Nephron progenitor cell (in vitro differentiated cells): ENCODE measurements around the gene BIRC7.

Experiments
- DNase-seq: peaks from one replicate; pipeline ENCODE4 v3.0.0; 2021
- H3K27ac Mint-ChIP-seq: 2 replicates; pipeline ENCODE4 v1.8.0; 2021; ENCODE audit warnings: mild to moderate bottlenecking, moderate library complexity, mixed read lengths
- H3K27me3 Mint-ChIP-seq: 2 replicates; pipeline ENCODE4 v1.8.0; 2021; ENCODE audit warnings: mild to moderate bottlenecking, low read depth, mixed read lengths; ENCODE audit not compliant: poor library complexity
- H3K36me3 Mint-ChIP-seq: 2 replicates; pipeline ENCODE4 v1.8.0; 2021; ENCODE audit warnings: low read depth, mixed read lengths
- H3K4me1 Mint-ChIP-seq: 2 replicates; pipeline ENCODE4 v1.8.0; 2021; ENCODE audit warnings: mixed read lengths
- H3K4me3 Mint-ChIP-seq: 2 replicates; pipeline ENCODE4 v1.8.0; 2021; ENCODE audit warnings: mild to moderate bottlenecking, moderate library complexity, mixed read lengths
- H3K9me3 Mint-ChIP-seq: 2 replicates; pipeline ENCODE4 v1.8.0; 2021; ENCODE audit warnings: mild to moderate bottlenecking, moderate library complexity, mixed read lengths
- CTCF ChIP-seq: fragments of 200-600 bp; sonication (generic); IDR thresholded peaks from 2 replicates; pipeline ENCODE4 v1.5.0; 2021; ENCODE audit warnings: antibody characterized with exemption

The BIRC7 gene

GRCh38 chr20:63230800-63231268 lies 4.9 kb upstream of the BIRC7 start:
- peaks cover 61% of the 10 kb centered on the region for H3K4me1 Mint-ChIP-seq
- peak; percentile 45 for TF ChIP-seq CTCF

GRCh38 chr20:63232235-63233060 lies 3.3 kb upstream of the BIRC7 start:
- DNase-seq: no peak
- H3K27ac Mint-ChIP-seq: no peak overlapping the region
- no peak for TF ChIP-seq CTCF

More at GRCh38 chr20:63230800-63231268, 4.9 kb upstream of the BIRC7 start:
- DNase-seq: peak; percentile 72
- H3K36me3 Mint-ChIP-seq: no peaks in the 10 kb centered on the region
- no peaks in the 10 kb centered on the region for H3K9me3 Mint-ChIP-seq
- peak overlapping the region; percentile 53 for H3K4me3 Mint-ChIP-seq
- H3K27ac Mint-ChIP-seq: peak overlapping the region; percentile 71
- H3K27me3 Mint-ChIP-seq: peaks cover 23% of the 10 kb centered on the region

GRCh38 chr20:63233061-63233344 lies 2.7 kb upstream of the BIRC7 start:
- H3K27ac Mint-ChIP-seq: no peak overlapping the region
- no peak for DNase-seq
- no peaks in the 10 kb centered on the region for H3K9me3 Mint-ChIP-seq
- H3K36me3 Mint-ChIP-seq: no peaks in the 10 kb centered on the region
- H3K4me1 Mint-ChIP-seq: peaks cover 75% of the 10 kb centered on the region
- peaks cover 19% of the 10 kb centered on the region for H3K27me3 Mint-ChIP-seq
- no peak for TF ChIP-seq CTCF
- H3K4me3 Mint-ChIP-seq: no peak overlapping the region

More at GRCh38 chr20:63232235-63233060, 3.3 kb upstream of the BIRC7 start:
- peaks cover 19% of the 10 kb centered on the region for H3K27me3 Mint-ChIP-seq
- no peaks in the 10 kb centered on the region for H3K36me3 Mint-ChIP-seq
- no peak overlapping the region for H3K4me3 Mint-ChIP-seq
- H3K9me3 Mint-ChIP-seq: no peaks in the 10 kb centered on the region
- peaks cover 75% of the 10 kb centered on the region for H3K4me1 Mint-ChIP-seq

GRCh38 chr20:63233924-63234323 lies 1.8 kb upstream of the BIRC7 start:
- no peak for TF ChIP-seq CTCF
- H3K4me3 Mint-ChIP-seq: no peak overlapping the region
- no peak overlapping the region for H3K27ac Mint-ChIP-seq
- no peak for DNase-seq
- no peaks in the 10 kb centered on the region for H3K9me3 Mint-ChIP-seq
- peaks cover 70% of the 10 kb centered on the region for H3K4me1 Mint-ChIP-seq
- peaks cover 15% of the 10 kb centered on the region for H3K27me3 Mint-ChIP-seq
- H3K36me3 Mint-ChIP-seq: no peaks in the 10 kb centered on the region

- TF ChIP-seq CTCF: peak; percentile 48
- Mint-ChIP-seq H3K9me3 (no peaks in the 10 kb centered on the region), H3K4me1 (peaks cover 61% of the 10 kb centered on the region), H3K27me3 (peaks cover 11% of the 10 kb centered on the region), H3K4me3 (peak overlapping the region; percentile 32), H3K27ac (no peak overlapping the region), H3K36me3 (no peaks in the 10 kb centered on the region)
- peak; percentile 63 for DNase-seq
These were observed 859 bp upstream of the BIRC7 start for GRCh38 chr20:63234693-63235398.
